ENCODE results near the gene CSGALNACT2.

CSGALNACT2 gene

DNA sequence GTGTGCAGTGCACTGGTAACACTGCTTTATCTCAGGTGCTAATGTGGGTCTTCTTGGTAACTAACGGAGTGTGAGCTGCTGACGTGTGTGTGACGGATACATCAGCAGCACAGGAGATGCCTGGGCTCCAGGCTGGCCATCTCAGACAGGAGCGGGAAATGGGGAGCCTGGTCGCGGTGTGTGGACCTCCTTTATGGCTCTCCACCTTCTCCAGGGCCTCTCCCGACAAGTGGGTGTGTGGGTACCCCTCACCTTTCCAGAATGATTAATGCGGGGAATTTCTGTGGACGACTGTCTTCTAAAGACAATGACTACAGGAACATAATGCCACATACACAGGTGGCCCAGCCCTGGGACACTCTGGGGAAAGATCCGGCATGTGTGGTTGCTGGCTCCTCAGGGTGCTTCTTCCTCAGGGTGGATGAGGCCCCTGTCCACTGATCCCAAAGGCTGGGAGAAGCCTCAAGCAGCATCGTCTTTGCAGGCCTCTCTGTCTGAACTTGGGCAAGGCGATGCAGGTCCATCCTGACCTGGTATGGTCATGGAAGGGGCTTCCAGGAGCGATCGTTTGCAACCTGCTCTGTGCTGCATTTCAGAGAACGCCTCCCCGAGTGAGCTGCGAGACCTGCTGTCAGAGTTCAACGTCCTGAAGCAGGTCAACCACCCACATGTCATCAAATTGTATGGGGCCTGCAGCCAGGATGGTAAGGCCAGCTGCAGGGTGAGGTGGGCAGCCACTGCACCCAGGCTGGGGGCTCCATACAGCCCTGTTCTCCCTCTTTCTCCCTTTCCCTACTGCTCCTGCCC lies 20.3 kb upstream of the CSGALNACT2 start:
- no peaks in the 10 kb centered on the region for H3K27me3 ChIP-seq (replicated peaks; ENCODE audit: control insufficient read depth, insufficient read depth, low read length, poor library complexity, severe bottlenecking)
- H3K36me3 ChIP-seq (ENCODE audit: control insufficient read depth, insufficient read depth, low read length) = no peaks in the 10 kb centered on the region
- H3K9me3 ChIP-seq (ENCODE audit: control insufficient read depth, low read length) = no peaks in the 10 kb centered on the region
- H3K27ac ChIP-seq (ENCODE audit: insufficient read depth, low read length, poor library complexity, severe bottlenecking) = no peak overlapping the region
- no peak for DNase-seq
- H3K4me3 ChIP-seq (ENCODE audit: insufficient read depth, low read depth, low read length, poor library complexity, severe bottlenecking) = no peak overlapping the region
- H3K4me1 ChIP-seq (ENCODE audit: control insufficient read depth, insufficient read depth, low read length, poor library complexity, severe bottlenecking) = peaks cover 12% of the 10 kb centered on the region

DNA sequence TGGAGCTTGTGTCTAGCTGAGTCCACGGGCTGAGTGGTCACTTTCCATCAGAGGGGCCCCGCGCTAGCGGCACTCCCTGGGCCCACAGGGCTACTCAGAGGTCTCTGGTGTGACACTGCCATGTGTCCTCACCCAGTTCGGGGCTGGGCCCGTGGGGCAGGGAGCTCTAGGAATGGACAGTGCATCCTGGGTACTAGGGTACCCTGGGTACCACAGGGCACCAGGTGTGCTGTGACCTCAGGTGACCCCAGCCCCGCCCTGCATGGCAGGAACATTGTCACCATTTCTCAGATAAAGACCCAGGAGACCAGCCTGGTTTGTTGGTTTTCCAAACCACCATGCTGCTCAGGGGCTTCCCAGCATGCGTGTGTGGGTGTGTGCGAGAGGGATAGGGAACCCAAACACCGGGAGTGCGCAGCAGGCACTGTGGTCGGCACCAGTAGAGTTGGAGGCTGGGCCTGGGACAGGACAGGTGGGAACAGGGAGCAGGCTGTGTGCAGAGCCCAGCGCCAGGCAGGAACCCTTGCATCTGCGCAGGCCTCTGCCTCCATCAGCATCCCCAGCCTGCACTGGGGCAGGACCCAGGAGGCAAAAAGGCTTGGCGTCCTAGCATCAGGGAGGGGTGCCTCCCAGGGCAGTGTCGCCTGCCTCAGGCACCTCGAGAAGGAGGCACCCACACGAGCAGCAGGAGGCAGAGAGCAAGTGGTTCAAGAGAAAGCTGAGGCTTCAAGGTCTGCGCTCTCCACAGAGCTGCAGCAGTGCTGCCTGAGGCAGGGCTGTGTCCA lies 19.4 kb upstream of the CSGALNACT2 start:
- no peak overlapping the region for H3K4me3 ChIP-seq (ENCODE audit: insufficient read depth, low read depth, low read length, poor library complexity, severe bottlenecking)
- peaks cover 12% of the 10 kb centered on the region for H3K4me1 ChIP-seq (ENCODE audit: control insufficient read depth, insufficient read depth, low read length, poor library complexity, severe bottlenecking)
- H3K27ac ChIP-seq (ENCODE audit: insufficient read depth, low read length, poor library complexity, severe bottlenecking) = no peak overlapping the region
- H3K36me3 ChIP-seq (ENCODE audit: control insufficient read depth, insufficient read depth, low read length) = no peaks in the 10 kb centered on the region
- no peaks in the 10 kb centered on the region for H3K9me3 ChIP-seq (ENCODE audit: control insufficient read depth, low read length)
- DNase-seq = no peak
- no peaks in the 10 kb centered on the region for H3K27me3 ChIP-seq (replicated peaks; ENCODE audit: control insufficient read depth, insufficient read depth, low read length, poor library complexity, severe bottlenecking)

DNA sequence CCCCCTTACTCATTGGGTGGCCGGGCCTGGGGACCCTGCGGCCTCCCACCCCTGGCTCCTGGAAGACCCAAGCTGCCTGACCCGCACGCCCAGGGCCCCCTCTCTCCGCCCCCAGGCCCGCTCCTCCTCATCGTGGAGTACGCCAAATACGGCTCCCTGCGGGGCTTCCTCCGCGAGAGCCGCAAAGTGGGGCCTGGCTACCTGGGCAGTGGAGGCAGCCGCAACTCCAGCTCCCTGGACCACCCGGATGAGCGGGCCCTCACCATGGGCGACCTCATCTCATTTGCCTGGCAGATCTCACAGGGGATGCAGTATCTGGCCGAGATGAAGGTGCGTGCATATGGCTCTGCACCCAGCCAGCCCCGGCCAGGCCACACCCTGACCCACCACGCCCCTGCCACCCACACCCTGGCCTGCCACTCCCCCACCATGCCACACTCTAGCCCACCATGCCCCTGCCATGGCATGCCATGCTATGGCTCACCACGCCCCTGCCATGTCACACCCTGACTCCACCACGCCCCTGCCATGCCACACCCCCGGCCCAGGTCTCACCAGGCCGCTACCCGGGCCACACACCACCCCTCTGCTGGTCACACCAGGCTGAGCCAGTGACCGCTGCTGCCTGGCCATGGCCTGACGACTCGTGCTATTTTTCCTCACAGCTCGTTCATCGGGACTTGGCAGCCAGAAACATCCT lies 18.7 kb upstream of the CSGALNACT2 start:
- Histone ChIP-seq H3K36me3 (ENCODE audit: control insufficient read depth, insufficient read depth, low read length) (no peaks in the 10 kb centered on the region), H3K4me3 (ENCODE audit: insufficient read depth, low read depth, low read length, poor library complexity, severe bottlenecking) (no peak overlapping the region), H3K27me3 (replicated peaks; ENCODE audit: control insufficient read depth, insufficient read depth, low read length, poor library complexity, severe bottlenecking) (no peaks in the 10 kb centered on the region), H3K27ac (ENCODE audit: insufficient read depth, low read length, poor library complexity, severe bottlenecking) (no peak overlapping the region), H3K4me1 (ENCODE audit: control insufficient read depth, insufficient read depth, low read length, poor library complexity, severe bottlenecking) (peaks cover 12% of the 10 kb centered on the region), H3K9me3 (ENCODE audit: control insufficient read depth, low read length) (no peaks in the 10 kb centered on the region)
- no peak for DNase-seq

DNA sequence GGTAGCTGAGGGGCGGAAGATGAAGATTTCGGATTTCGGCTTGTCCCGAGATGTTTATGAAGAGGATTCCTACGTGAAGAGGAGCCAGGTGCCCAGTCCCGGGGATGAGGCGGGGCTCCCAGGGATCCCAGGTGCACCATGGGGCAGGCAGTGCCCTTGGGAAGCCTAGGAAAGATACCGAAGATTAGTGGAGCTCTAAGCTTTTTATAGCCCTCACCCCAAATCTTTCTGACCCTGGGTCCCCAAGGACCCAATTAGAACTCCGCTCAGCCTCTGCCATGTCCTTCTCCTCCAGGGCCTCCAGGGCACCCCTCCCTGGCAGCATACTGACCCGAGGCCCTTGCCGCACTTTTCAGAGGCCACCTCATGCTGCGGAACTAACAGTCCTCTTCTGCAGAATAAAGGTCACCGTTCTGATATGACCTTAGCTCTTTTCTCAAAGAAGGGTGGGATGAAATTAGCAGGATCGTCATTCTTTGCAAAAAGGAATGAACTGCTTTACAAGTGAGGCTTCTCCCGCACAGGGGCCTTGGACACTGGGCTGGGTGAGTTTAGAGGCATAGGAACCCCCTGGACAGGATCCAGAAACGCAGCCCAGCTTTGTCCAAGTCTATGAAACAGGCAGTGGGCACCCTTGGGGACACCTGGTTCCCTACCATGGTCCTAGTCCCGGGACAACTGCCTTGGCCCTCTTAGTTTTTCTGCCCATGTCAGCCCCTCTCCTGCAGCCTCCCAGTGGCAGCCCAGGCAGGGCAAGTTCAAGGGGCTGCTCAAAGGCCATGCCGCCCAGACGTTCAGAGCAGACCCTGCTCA lies 17.9 kb upstream of the CSGALNACT2 start:
- no peak for DNase-seq
- H3K4me3 ChIP-seq (ENCODE audit: insufficient read depth, low read depth, low read length, poor library complexity, severe bottlenecking) = no peak overlapping the region
- no peaks in the 10 kb centered on the region for H3K27me3 ChIP-seq (replicated peaks; ENCODE audit: control insufficient read depth, insufficient read depth, low read length, poor library complexity, severe bottlenecking)
- H3K27ac ChIP-seq (ENCODE audit: insufficient read depth, low read length, poor library complexity, severe bottlenecking) = no peak overlapping the region
- no peaks in the 10 kb centered on the region for H3K9me3 ChIP-seq (ENCODE audit: control insufficient read depth, low read length)
- no peaks in the 10 kb centered on the region for H3K36me3 ChIP-seq (ENCODE audit: control insufficient read depth, insufficient read depth, low read length)
- peaks cover 12% of the 10 kb centered on the region for H3K4me1 ChIP-seq (ENCODE audit: control insufficient read depth, insufficient read depth, low read length, poor library complexity, severe bottlenecking)

DNA sequence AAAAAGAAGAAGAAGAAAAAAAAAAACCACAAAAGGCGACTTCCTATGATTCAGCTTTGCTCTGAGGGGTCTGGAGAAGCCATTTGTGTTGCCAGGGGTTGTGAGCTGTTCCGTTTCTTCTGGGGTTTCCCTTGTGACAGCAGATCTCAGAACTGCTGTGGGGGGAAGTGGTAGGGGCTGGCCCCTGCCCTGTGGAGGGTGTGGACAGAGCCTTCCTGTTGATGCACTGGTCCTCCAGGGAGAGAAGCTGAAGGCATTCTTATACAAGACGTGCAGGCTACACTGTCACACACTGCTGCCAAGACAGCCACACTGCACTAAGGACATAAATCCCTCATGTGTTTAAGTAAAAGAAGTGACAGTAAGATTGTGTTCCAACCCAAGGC lies 17.3 kb upstream of the CSGALNACT2 start:
- Histone ChIP-seq H3K4me3 (ENCODE audit: insufficient read depth, low read depth, low read length, poor library complexity, severe bottlenecking) (no peak overlapping the region), H3K27ac (ENCODE audit: insufficient read depth, low read length, poor library complexity, severe bottlenecking) (no peak overlapping the region), H3K9me3 (ENCODE audit: control insufficient read depth, low read length) (no peaks in the 10 kb centered on the region), H3K36me3 (ENCODE audit: control insufficient read depth, insufficient read depth, low read length) (no peaks in the 10 kb centered on the region), H3K27me3 (replicated peaks; ENCODE audit: control insufficient read depth, insufficient read depth, low read length, poor library complexity, severe bottlenecking) (no peaks in the 10 kb centered on the region), H3K4me1 (ENCODE audit: control insufficient read depth, insufficient read depth, low read length, poor library complexity, severe bottlenecking) (peaks cover 12% of the 10 kb centered on the region)
- DNase-seq = no peak

DNA sequence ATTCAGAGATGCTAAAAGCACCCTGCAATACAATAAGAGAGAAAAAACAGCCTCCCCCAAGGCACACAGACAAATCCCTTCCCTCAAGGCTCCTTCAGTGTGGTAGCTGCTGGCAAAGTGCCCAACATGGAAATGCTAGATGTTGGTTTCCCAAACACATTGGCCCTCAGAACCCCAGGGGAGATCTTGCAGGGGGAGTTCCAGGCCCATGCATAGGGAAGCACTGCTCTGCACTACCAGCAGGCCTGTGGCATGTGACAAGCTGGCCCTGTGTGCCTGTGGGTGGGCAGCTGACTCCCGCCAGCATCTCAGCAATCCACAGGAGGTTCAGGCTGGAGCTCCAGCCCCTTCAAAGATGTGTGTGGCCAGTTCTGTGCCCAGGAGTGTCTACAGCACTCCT lies 16.8 kb upstream of the CSGALNACT2 start:
- Histone ChIP-seq H3K4me1 (ENCODE audit: control insufficient read depth, insufficient read depth, low read length, poor library complexity, severe bottlenecking) (peaks cover 12% of the 10 kb centered on the region), H3K4me3 (ENCODE audit: insufficient read depth, low read depth, low read length, poor library complexity, severe bottlenecking) (no peak overlapping the region), H3K27me3 (replicated peaks; ENCODE audit: control insufficient read depth, insufficient read depth, low read length, poor library complexity, severe bottlenecking) (no peaks in the 10 kb centered on the region), H3K27ac (ENCODE audit: insufficient read depth, low read length, poor library complexity, severe bottlenecking) (no peak overlapping the region), H3K9me3 (ENCODE audit: control insufficient read depth, low read length) (no peaks in the 10 kb centered on the region), H3K36me3 (ENCODE audit: control insufficient read depth, insufficient read depth, low read length) (no peaks in the 10 kb centered on the region)
- no peak for DNase-seq

DNA sequence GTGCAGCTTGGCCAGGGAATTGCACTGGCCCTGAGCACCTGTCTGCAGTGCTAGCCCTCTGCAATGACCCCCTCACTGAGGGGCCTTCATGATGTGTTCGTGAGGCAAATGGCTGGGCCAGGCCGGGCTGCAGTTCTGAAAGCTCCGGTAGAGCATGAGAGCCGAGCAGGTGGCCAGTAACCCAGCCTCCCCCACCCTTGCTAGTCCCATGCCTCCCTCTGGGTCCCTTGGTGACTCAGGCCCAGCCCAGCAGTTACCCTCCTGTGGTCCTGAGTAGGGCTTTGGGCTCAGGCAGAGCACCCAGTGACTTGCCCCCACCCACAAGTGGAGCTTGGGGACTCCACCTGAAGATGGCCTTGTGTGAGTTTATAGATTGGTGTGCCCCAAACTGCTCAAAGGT lies 16.1 kb upstream of the CSGALNACT2 start:
- no peak for DNase-seq
- H3K4me3 ChIP-seq (ENCODE audit: insufficient read depth, low read depth, low read length, poor library complexity, severe bottlenecking) = no peak overlapping the region
- H3K27ac ChIP-seq (ENCODE audit: insufficient read depth, low read length, poor library complexity, severe bottlenecking) = no peak overlapping the region
- H3K36me3 ChIP-seq (ENCODE audit: control insufficient read depth, insufficient read depth, low read length) = no peaks in the 10 kb centered on the region
- no peaks in the 10 kb centered on the region for H3K9me3 ChIP-seq (ENCODE audit: control insufficient read depth, low read length)
- peaks cover 14% of the 10 kb centered on the region for H3K4me1 ChIP-seq (ENCODE audit: control insufficient read depth, insufficient read depth, low read length, poor library complexity, severe bottlenecking)
- H3K27me3 ChIP-seq (replicated peaks; ENCODE audit: control insufficient read depth, insufficient read depth, low read length, poor library complexity, severe bottlenecking) = no peaks in the 10 kb centered on the region

DNA sequence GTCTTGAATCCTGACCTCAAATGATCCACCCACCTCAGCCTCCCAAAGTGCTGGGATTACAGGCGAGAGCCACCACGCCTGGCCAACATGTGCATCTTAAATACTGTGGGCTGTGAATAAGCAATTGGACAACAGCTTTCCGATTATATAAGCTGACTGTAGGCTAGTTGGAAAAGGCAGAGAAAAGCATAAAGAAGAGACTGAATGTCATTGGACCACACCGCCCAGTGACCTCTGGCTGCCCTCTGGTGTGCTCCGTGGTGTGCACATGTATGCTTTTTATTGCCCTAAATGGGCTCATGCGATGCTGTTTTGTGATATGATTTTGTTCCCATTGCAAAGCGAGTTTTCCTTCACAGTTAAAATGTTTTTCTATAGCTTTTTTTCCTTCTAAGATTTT lies 15.4 kb upstream of the CSGALNACT2 start:
- DNase-seq = no peak
- no peaks in the 10 kb centered on the region for H3K36me3 ChIP-seq (ENCODE audit: control insufficient read depth, insufficient read depth, low read length)
- H3K4me1 ChIP-seq (ENCODE audit: control insufficient read depth, insufficient read depth, low read length, poor library complexity, severe bottlenecking) = peaks cover 14% of the 10 kb centered on the region
- H3K4me3 ChIP-seq (ENCODE audit: insufficient read depth, low read depth, low read length, poor library complexity, severe bottlenecking) = no peak overlapping the region
- no peaks in the 10 kb centered on the region for H3K27me3 ChIP-seq (replicated peaks; ENCODE audit: control insufficient read depth, insufficient read depth, low read length, poor library complexity, severe bottlenecking)
- H3K9me3 ChIP-seq (ENCODE audit: control insufficient read depth, low read length) = no peaks in the 10 kb centered on the region
- no peak overlapping the region for H3K27ac ChIP-seq (ENCODE audit: insufficient read depth, low read length, poor library complexity, severe bottlenecking)

DNA sequence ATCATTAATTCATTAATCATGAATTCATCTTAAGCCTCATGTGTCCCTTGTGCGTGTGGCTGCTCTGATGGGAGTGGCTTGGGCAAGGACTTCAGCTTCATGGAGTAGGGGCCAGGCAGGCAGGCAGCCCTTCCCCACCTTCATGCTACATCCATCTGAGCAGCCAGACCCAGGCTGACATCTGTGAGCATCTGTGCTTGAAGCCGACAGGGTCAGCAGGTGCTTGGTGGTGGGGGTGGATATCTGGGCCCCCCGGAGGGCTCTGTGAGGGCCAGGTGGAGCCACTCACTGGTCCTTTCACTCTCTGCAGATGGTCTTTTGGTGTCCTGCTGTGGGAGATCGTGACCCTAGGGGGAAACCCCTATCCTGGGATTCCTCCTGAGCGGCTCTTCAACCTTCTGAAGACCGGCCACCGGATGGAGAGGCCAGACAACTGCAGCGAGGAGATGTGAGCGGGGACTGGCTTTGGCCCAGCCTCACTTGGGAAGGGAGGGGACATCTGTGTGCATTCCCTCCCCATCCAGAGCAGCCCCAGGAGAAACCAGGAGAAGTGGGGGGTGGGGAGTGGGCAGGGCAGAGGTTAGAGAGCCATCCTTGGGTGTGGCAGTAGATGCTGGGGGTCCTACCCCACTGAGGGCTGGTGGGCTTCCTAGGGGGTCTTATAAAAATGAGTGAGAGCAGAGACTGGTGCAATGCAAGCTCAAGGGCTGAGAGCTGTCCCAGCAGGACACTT lies 14.7 kb upstream of the CSGALNACT2 start:
- Histone ChIP-seq H3K27ac (ENCODE audit: insufficient read depth, low read length, poor library complexity, severe bottlenecking) (no peak overlapping the region), H3K4me1 (ENCODE audit: control insufficient read depth, insufficient read depth, low read length, poor library complexity, severe bottlenecking) (peaks cover 14% of the 10 kb centered on the region), H3K36me3 (ENCODE audit: control insufficient read depth, insufficient read depth, low read length) (no peaks in the 10 kb centered on the region), H3K27me3 (replicated peaks; ENCODE audit: control insufficient read depth, insufficient read depth, low read length, poor library complexity, severe bottlenecking) (no peaks in the 10 kb centered on the region), H3K9me3 (ENCODE audit: control insufficient read depth, low read length) (no peaks in the 10 kb centered on the region), H3K4me3 (ENCODE audit: insufficient read depth, low read depth, low read length, poor library complexity, severe bottlenecking) (no peak overlapping the region)
- no peak for DNase-seq
